CD4-positive, alpha-beta T cell (primary cell): ENCODE data around the gene IFNGR1. TPM values are rescaled to one million over a fixed set of nuclear protein-coding genes. Genes with fewer than 3 reads are reported as not detected.
A peak's percentile ranks its signal among the peaks of the same experiment; 100 is the strongest.

Experiments
- ATAC-seq: fragments of 200-7000 bp; cut with Tn5 transposase; one replicate; pipeline ENCODE4 v1.10.0; 2022; ENCODE audit warnings: mild to moderate bottlenecking; ENCODE audit not compliant: poor library complexity
- CTCF ChIA-PET: fragments of 350-600 bp; sonication (Branson Sonifier 250); formaldehyde crosslinking; loops from one replicate; lab custom pipeline; 2021; ENCODE audit warnings: antibody characterized with exemption, inconsistent platforms; lab: Charles Lee
- POLR2A ChIA-PET: fragments of 350-600 bp; sonication (Branson Sonifier 250); formaldehyde crosslinking; loops from one replicate; lab custom pipeline; 2021; ENCODE audit warnings: antibody characterized with exemption, inconsistent platforms; lab: Charles Lee
- DNase-seq, 14 experiments: peaks; one replicate each; pipeline ENCODE4 v3.0.0-alpha.2; 2013 to 2020; ENCODE audit warnings: mixed read lengths in 2 of 14
- H3K27ac ChIP-seq, 2 donors: one replicate each; pipeline versions ENCODE4 v1.5.1 to v1.7.0; 2013; ENCODE audit warnings: low read length in 2 of 2, low read depth in 1 of 2, mild to moderate bottlenecking in 1 of 2
- H3K27me3 ChIP-seq, 2 experiments: 1 replicate in 1 of 2; 2 replicates in 1 of 2; pipeline versions ENCODE4 v1.6.1 to v1.7.0; 2013; ENCODE audit warnings: low read length in 2 of 2, control low read depth in 1 of 2, mild to moderate bottlenecking in 1 of 2, moderate library complexity in 1 of 2; ENCODE audit not compliant: insufficient read depth in 2 of 2, control insufficient read depth in 1 of 2
- H3K36me3 ChIP-seq: one replicate; pipeline ENCODE4 v1.6.1; 2013; ENCODE audit warnings: low read length, control low read depth; ENCODE audit not compliant: insufficient read depth
- H3K4me1 ChIP-seq: one replicate; pipeline ENCODE4 v1.6.1; 2013; ENCODE audit warnings: low read length, control low read depth; ENCODE audit not compliant: insufficient read depth
- H3K4me3 ChIP-seq: one replicate; pipeline ENCODE4 v1.5.1; 2013; ENCODE audit warnings: mild to moderate bottlenecking, low read length, moderate library complexity
- H3K9me3 ChIP-seq, 2 experiments: 1 replicate in 1 of 2; 2 replicates in 1 of 2; pipeline versions ENCODE4 v1.6.1 to v1.7.0; 2013; ENCODE audit warnings: low read length in 2 of 2, mild to moderate bottlenecking in 2 of 2, control low read depth in 1 of 2, moderate library complexity in 1 of 2; ENCODE audit not compliant: control insufficient read depth in 1 of 2, insufficient read depth in 1 of 2
- H3K27ac Mint-ChIP-seq: one replicate; pipeline ENCODE4 v1.8.0; 2020; ENCODE audit warnings: mixed read lengths
- H3K27me3 Mint-ChIP-seq: one replicate; pipeline ENCODE4 v1.8.0; 2021; ENCODE audit warnings: mixed read lengths
- H3K36me3 Mint-ChIP-seq: one replicate; pipeline ENCODE4 v1.8.0; 2021; ENCODE audit warnings: low read depth, mixed read lengths
- H3K4me1 Mint-ChIP-seq: one replicate; pipeline ENCODE4 v1.8.0; 2021; ENCODE audit warnings: low read depth, mixed read lengths
- H3K4me3 Mint-ChIP-seq: one replicate; pipeline ENCODE4 v1.8.0; 2020; ENCODE audit warnings: mild to moderate bottlenecking, mixed read lengths
- H3K9me3 Mint-ChIP-seq: one replicate; pipeline ENCODE4 v1.8.0; 2020; ENCODE audit warnings: mixed read lengths
- intact Hi-C, 2 experiments: fragments of 100-400 bp; cut with DNase I in 1 of 2; cut with micrococcal nuclease in 1 of 2; formaldehyde crosslinking; loops; one replicate each; pipeline versions ENCODE4 v1.15.1 to v1.9.0; 2023 to 2025; cut with DNase I, micrococcal nuclease
- total RNA-seq, 174 experiments: library from RNA in 2 of 174; stranded (reverse) in 2 of 174; gene quantifications; one replicate each; pipeline ENCODE4 v1.2.3 and lab custom pipeline; 2021 to 2026
- TF ChIP-seq, protein P1 (sequence below): fragments of 200-600 bp; IDR thresholded peaks from one replicate; pipeline ENCODE4 v1.8.0; 2022; ENCODE audit warnings: antibody characterized with exemption, mild to moderate bottlenecking

IFNGR1 gene
- total RNA-seq, 2 experiments from 2014 or later = 81.7 to 84.3 TPM

GRCh38 chr6:137167702-137168377 is 51.3 kb downstream of the IFNGR1 start:
- Mint-ChIP-seq H3K27me3 (peaks cover 4% of the 10 kb centered on the region), H3K4me1 (peaks cover 31% of the 10 kb centered on the region), H3K4me3 (no peak overlapping the region), H3K36me3 (no peaks in the 10 kb centered on the region), H3K27ac (no peak overlapping the region), H3K9me3 (peaks cover 2% of the 10 kb centered on the region)
- no peak overlapping the region for H3K4me3 ChIP-seq
- intact Hi-C loops = loop anchor here in 1 of 2 experiments (5.0 kb wide), 1 partner anchor 76 kb away; no protein-coding TSS in a partner anchor
- no peak for DNase-seq
- no peaks in the 10 kb centered on the region for H3K36me3 ChIP-seq
- peaks cover 5 to 10% of the 10 kb centered on the region in 2 experiments for H3K9me3 ChIP-seq
- ChIA-PET POLR2A (no interaction called here), CTCF (interaction anchor here (0.9 kb wide), 1 partner anchor 73 kb away, joined by 3 read pairs; no protein-coding TSS in a partner anchor)
- TF ChIP-seq, protein P1, sequence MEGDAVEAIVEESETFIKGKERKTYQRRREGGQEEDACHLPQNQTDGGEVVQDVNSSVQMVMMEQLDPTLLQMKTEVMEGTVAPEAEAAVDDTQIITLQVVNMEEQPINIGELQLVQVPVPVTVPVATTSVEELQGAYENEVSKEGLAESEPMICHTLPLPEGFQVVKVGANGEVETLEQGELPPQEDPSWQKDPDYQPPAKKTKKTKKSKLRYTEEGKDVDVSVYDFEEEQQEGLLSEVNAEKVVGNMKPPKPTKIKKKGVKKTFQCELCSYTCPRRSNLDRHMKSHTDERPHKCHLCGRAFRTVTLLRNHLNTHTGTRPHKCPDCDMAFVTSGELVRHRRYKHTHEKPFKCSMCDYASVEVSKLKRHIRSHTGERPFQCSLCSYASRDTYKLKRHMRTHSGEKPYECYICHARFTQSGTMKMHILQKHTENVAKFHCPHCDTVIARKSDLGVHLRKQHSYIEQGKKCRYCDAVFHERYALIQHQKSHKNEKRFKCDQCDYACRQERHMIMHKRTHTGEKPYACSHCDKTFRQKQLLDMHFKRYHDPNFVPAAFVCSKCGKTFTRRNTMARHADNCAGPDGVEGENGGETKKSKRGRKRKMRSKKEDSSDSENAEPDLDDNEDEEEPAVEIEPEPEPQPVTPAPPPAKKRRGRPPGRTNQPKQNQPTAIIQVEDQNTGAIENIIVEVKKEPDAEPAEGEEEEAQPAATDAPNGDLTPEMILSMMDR = no peak
- H3K27me3 ChIP-seq = no peaks in the 10 kb centered on the region
- ATAC-seq = no peak
- no peak overlapping the region for H3K27ac ChIP-seq
- H3K4me1 ChIP-seq = peaks cover 21% of the 10 kb centered on the region

GRCh38 chr6:137166247-137167098 is 52.7 kb downstream of the IFNGR1 start:
- ATAC-seq (no peak), DNase-seq (peak in 2 of 14 experiments; percentile 15 to 18)
- POLR2A ChIA-PET = no interaction called here

More at GRCh38 chr6:137166247-137167098, 52.7 kb downstream of the IFNGR1 start:
- peaks cover 5 to 10% of the 10 kb centered on the region in 2 experiments for H3K9me3 ChIP-seq
- no peak overlapping the region for H3K27ac ChIP-seq
- Mint-ChIP-seq H3K27me3 (peaks cover 13% of the 10 kb centered on the region), H3K4me1 (peaks cover 31% of the 10 kb centered on the region), H3K27ac (no peak overlapping the region), H3K9me3 (peaks cover 2% of the 10 kb centered on the region), H3K36me3 (no peaks in the 10 kb centered on the region), H3K4me3 (no peak overlapping the region)
- H3K4me1 ChIP-seq = peaks cover 21% of the 10 kb centered on the region
- TF ChIP-seq, protein P1 = no peak
- H3K27me3 ChIP-seq = no peaks in the 10 kb centered on the region
- CTCF ChIA-PET = interaction anchor here (0.7 to 1.3 kb wide), 2 partner anchors 71 to 72 kb away, joined by 4 to 5 read pairs; no protein-coding TSS in a partner anchor
- intact Hi-C loops = loop anchor here in 1 of 2 experiments (5.0 kb wide), 1 partner anchor 74 kb away; no protein-coding TSS in a partner anchor
- no peak overlapping the region for H3K4me3 ChIP-seq
- H3K36me3 ChIP-seq = no peaks in the 10 kb centered on the region
